GM23338 (cell line): ENCODE measurements around the gene ARID1B. TPM values are rescaled to one million over a fixed set of nuclear protein-coding genes. Genes with fewer than 3 reads are reported as not detected.

Source experiments
- ATAC-seq: fragments of 200-7000 bp; cut with Tn5 transposase; 3 replicates; pipeline ENCODE4 v1.9.1; 2020
- DNase-seq: peaks from one replicate; pipeline ENCODE4 v3.0.0-alpha.2; 2015; ENCODE audit warnings: low spot score
- H2AFZ ChIP-seq: fragments of 200-600 bp; sonication (generic); 2 replicates; pipeline ENCODE4 v1.8.0; 2016; ENCODE audit warnings: antibody characterized with exemption, mild to moderate bottlenecking, moderate library complexity
- H3F3A ChIP-seq: fragments of 200-600 bp; sonication (generic); replicated peaks from 2 replicates; pipeline ENCODE4 v1.8.0; 2017; ENCODE audit warnings: antibody characterized with exemption, mixed run types, low read depth
- H3K27ac ChIP-seq: fragments of 200-600 bp; sonication (generic); 2 replicates; pipeline ENCODE4 v1.6.1; 2016; ENCODE audit warnings: low read depth
- H3K27me3 ChIP-seq: fragments of 200-600 bp; sonication (generic); 2 replicates; pipeline ENCODE4 v1.8.0; 2016; ENCODE audit warnings: mild to moderate bottlenecking, mixed run types, moderate library complexity; ENCODE audit not compliant: insufficient read depth
- H3K36me3 ChIP-seq: fragments of 200-600 bp; sonication (generic); 2 replicates; pipeline ENCODE4 v1.8.0; 2016; ENCODE audit warnings: mild to moderate bottlenecking; ENCODE audit not compliant: insufficient read depth
- H3K4me1 ChIP-seq: fragments of 200-600 bp; sonication (generic); 2 replicates; pipeline ENCODE4 v1.8.0; 2016; ENCODE audit warnings: mild to moderate bottlenecking, moderate library complexity; ENCODE audit not compliant: insufficient read depth
- H3K4me2 ChIP-seq: fragments of 200-600 bp; sonication (generic); 2 replicates; pipeline ENCODE4 v1.7.1; 2017; ENCODE audit warnings: mixed run types
- H3K4me3 ChIP-seq: fragments of 200-600 bp; sonication (generic); 2 replicates; pipeline ENCODE4 v1.6.1; 2016; ENCODE audit warnings: mixed run types
- H3K79me2 ChIP-seq: fragments of 200-600 bp; sonication (generic); replicated peaks from 2 replicates; pipeline ENCODE4 v1.8.0; 2017; ENCODE audit warnings: mild to moderate bottlenecking; ENCODE audit not compliant: insufficient read depth
- H3K9me2 ChIP-seq: fragments of 200-600 bp; sonication (generic); 2 replicates; pipeline ENCODE4 v1.8.0; 2017; ENCODE audit not compliant: insufficient read depth
- H4K20me1 ChIP-seq: fragments of 200-600 bp; sonication (generic); replicated peaks from 2 replicates; pipeline ENCODE4 v1.8.0; 2017; ENCODE audit warnings: mild to moderate bottlenecking; ENCODE audit not compliant: insufficient read depth
- H3K27ac Mint-ChIP-seq: 2 replicates; pipeline ENCODE4 v1.8.0; 2020; ENCODE audit warnings: inconsistent platforms, mild to moderate bottlenecking, moderate library complexity, mixed read lengths
- H3K27me3 Mint-ChIP-seq: 3 replicates; pipeline ENCODE4 v1.8.0; 2022; ENCODE audit warnings: low read depth, mild to moderate bottlenecking, moderate library complexity, mixed read lengths, inconsistent platforms; ENCODE audit not compliant: insufficient read depth, poor library complexity
- H3K36me3 Mint-ChIP-seq: 3 replicates; pipeline ENCODE4 v1.8.0; 2021; ENCODE audit warnings: low read depth, mild to moderate bottlenecking, inconsistent platforms, moderate library complexity, mixed read lengths
- H3K4me1 Mint-ChIP-seq: 3 replicates; pipeline ENCODE4 v1.8.0; 2020; ENCODE audit warnings: mild to moderate bottlenecking, inconsistent platforms, mixed read lengths
- H3K4me3 Mint-ChIP-seq: 3 replicates; pipeline ENCODE4 v1.8.0; 2021; ENCODE audit warnings: moderate library complexity, mild to moderate bottlenecking, inconsistent platforms, mixed read lengths
- H3K9me3 Mint-ChIP-seq: 3 replicates; pipeline ENCODE4 v1.8.0; 2020; ENCODE audit warnings: moderate library complexity, mild to moderate bottlenecking, inconsistent platforms, mixed read lengths
- CREB1 ChIP-seq: fragments of 250-450 bp; sonication (Bioruptor Pico); IDR thresholded peaks from 2 replicates; pipeline ENCODE4 v1.5.0; 2020; ENCODE audit warnings: low read depth, mild to moderate bottlenecking, moderate library complexity
- ETS1 ChIP-seq: IDR thresholded peaks from 2 replicates; pipeline ENCODE4 v1.6.1; 2016; ENCODE audit warnings: antibody characterized with exemption
- EZH2 ChIP-seq: fragments of 200-600 bp; sonication (generic); IDR thresholded peaks from one replicate; pipeline ENCODE4 v1.8.0; 2017; ENCODE audit warnings: antibody characterized with exemption, mild to moderate bottlenecking, low read depth; ENCODE audit not compliant: unreplicated experiment
- POLR2AphosphoS5 ChIP-seq: IDR thresholded peaks from 2 replicates; pipeline ENCODE4 v1.6.1; 2016; ENCODE audit warnings: antibody characterized with exemption, low read depth
- REST ChIP-seq: IDR thresholded peaks from one replicate; pipeline ENCODE4 v1.6.1; 2018; ENCODE audit warnings: antibody characterized with exemption; ENCODE audit not compliant: unreplicated experiment
- ZNF331 ChIP-seq: fragments of 250-450 bp; sonication (Bioruptor Pico); IDR thresholded peaks from 2 replicates; pipeline ENCODE4 v1.5.0; 2020; ENCODE audit warnings: low read depth, mild to moderate bottlenecking, moderate library complexity
- ZNF462 ChIP-seq: fragments of 250-450 bp; sonication (Bioruptor Pico); IDR thresholded peaks from 2 replicates; pipeline ENCODE4 v1.5.0; 2020; ENCODE audit warnings: mild to moderate bottlenecking, moderate library complexity
- polyA plus RNA-seq: library from polyadenylated mRNA; unstranded; fragments of >200 nt; fragmentation: Nextera tagmentation; extraction: Ambion mirVana; gene quantifications from 2 replicates; pipeline ENCODE4 v1.2.1, GENCODE V29; 2016
- total RNA-seq: library from RNA; depleted of rRNA; stranded (reverse); fragments of >200 nt; shearing (Covaris generic); gene quantifications from 2 replicates; pipeline ENCODE4 v1.2.3, GENCODE V29; 2014

ARID1B gene
- total and polyA plus RNA-seq, 2 experiments from 2014 or later, result 59.3 to 72.2 TPM

GRCh38 chr6:157152556-157152955 lies 375.4 kb downstream of the ARID1B start (continued):
- TF ChIP-seq ZNF462, result no peak
- no peak for TF ChIP-seq POLR2AphosphoS5
- TF ChIP-seq CREB1, result no peak
- no peak for TF ChIP-seq ZNF331 (CRISPR knock-in tag)
- TF ChIP-seq ETS1, result no peak
- no peak for TF ChIP-seq EZH2

GRCh38 chr6:157155804-157156203 lies 378.6 kb downstream of the ARID1B start:
- Mint-ChIP-seq H3K27ac (peak overlapping the region; percentile 31), H3K9me3 (no peaks in the 10 kb centered on the region), H3K27me3 (peaks cover 11% of the 10 kb centered on the region), H3K4me3 (peak overlapping the region; percentile 7; the same call in 1 of the 3 replicates), H3K4me1 (peaks cover 43% of the 10 kb centered on the region), H3K36me3 (0 out of 3 replicates have a peak, but pooled peaks cover 3% of the 10 kb centered on the region)
- Histone ChIP-seq H3K79me2 (no peaks in the 10 kb centered on the region; the same call in 1 of the 2 replicates), H3K4me3 (no peak overlapping the region), H3K4me2 (peak overlapping the region; percentile 25; the same call in 1 of the 2 replicates), H3K27me3 (no peaks in the 10 kb centered on the region), H3K27ac (peak overlapping the region; percentile 11; the same call in 1 of the 2 replicates), H3F3A (no peaks in the 10 kb centered on the region; the same call in 1 of the 2 replicates), H3K9me2 (no peaks in the 10 kb centered on the region), H3K36me3 (no peaks in the 10 kb centered on the region; the same call in 1 of the 2 replicates), H2AFZ (no peak overlapping the region), H3K4me1 (peaks cover 38% of the 10 kb centered on the region), H4K20me1 (no peaks in the 10 kb centered on the region; the same call in 1 of the 2 replicates)
- DNase-seq (no peak), ATAC-seq (no peak; the same call in 1 of the 3 replicates)
- no peak for TF ChIP-seq REST
